Measurements from ENCODE around the gene ERMP1.

GRCh38 chr9:5869315-5870019 lies 36.5 kb upstream of the ERMP1 start:
- TF ChIP-seq, protein P1, sequence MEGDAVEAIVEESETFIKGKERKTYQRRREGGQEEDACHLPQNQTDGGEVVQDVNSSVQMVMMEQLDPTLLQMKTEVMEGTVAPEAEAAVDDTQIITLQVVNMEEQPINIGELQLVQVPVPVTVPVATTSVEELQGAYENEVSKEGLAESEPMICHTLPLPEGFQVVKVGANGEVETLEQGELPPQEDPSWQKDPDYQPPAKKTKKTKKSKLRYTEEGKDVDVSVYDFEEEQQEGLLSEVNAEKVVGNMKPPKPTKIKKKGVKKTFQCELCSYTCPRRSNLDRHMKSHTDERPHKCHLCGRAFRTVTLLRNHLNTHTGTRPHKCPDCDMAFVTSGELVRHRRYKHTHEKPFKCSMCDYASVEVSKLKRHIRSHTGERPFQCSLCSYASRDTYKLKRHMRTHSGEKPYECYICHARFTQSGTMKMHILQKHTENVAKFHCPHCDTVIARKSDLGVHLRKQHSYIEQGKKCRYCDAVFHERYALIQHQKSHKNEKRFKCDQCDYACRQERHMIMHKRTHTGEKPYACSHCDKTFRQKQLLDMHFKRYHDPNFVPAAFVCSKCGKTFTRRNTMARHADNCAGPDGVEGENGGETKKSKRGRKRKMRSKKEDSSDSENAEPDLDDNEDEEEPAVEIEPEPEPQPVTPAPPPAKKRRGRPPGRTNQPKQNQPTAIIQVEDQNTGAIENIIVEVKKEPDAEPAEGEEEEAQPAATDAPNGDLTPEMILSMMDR (IDR thresholded peaks at IDR 0.05; ENCODE audit: poor library complexity): peak; percentile 20
- TF ChIP-seq EZH2 (IDR thresholded peaks at IDR 0.05; ENCODE audit: borderline replicate concordance) (no peak), EZH2phosphoT487 (IDR thresholded peaks at IDR 0.05; ENCODE audit: low read depth, severe bottlenecking, unreplicated experiment) (no peak)

All from hepatocyte (in vitro differentiated cells).